Body of pancreas (tissue), 4 donors: Measurements from ENCODE around the gene IL20. TPM values are rescaled to one million over a fixed set of nuclear protein-coding genes. Genes with fewer than 3 reads are reported as not detected.

Experiments
- ATAC-seq: fragments of 150-250 bp; one replicate; pipeline ENCODE4 v1.9.1; 2016
- DNase-seq, 4 donors: peaks; one replicate each; pipeline ENCODE4 v3.0.0-alpha.2; 2019
- H3K27ac ChIP-seq, 4 donors: fragments of 200-600 bp; sonication (generic); 1 replicate in 3 of 4; 2 replicates in 1 of 4; pipeline versions ENCODE4 v1.5.1 to v1.6.1; 2016 to 2019; ENCODE audit warnings: mild to moderate bottlenecking in 1 of 4, mixed read lengths in 1 of 4, moderate library complexity in 1 of 4
- H3K27me3 ChIP-seq, 2 donors: fragments of 200-600 bp; sonication (generic); one replicate each; pipeline ENCODE4 v1.6.0; 2016; ENCODE audit warnings: mild to moderate bottlenecking in 1 of 2
- H3K36me3 ChIP-seq, 2 donors: fragments of 200-600 bp; sonication (generic); replicated peaks in 1 of 2; 2 replicates each; pipeline ENCODE4 v1.5.1; 2016; ENCODE audit warnings: low read depth in 2 of 2; ENCODE audit not compliant: insufficient read depth in 1 of 2
- H3K4me1 ChIP-seq: fragments of 200-600 bp; sonication (generic); one replicate; pipeline ENCODE4 v1.6.0; 2016
- H3K4me3 ChIP-seq, 2 donors: fragments of 200-600 bp; sonication (generic); 1 replicate in 1 of 2; 2 replicates in 1 of 2; pipeline ENCODE4 v1.5.1; 2016 to 2019
- H3K9me3 ChIP-seq, 3 donors: fragments of 200-600 bp; sonication (generic); 1 replicate in 2 of 3; 2 replicates in 1 of 3; pipeline ENCODE4 v1.5.1; 2016
- CTCF ChIP-seq, 7 experiments: fragments of 450-650 bp in 4 of 7; fragments of 200-600 bp in 3 of 7; sonication (generic) in 3 of 7; IDR thresholded peaks; one replicate each; pipeline ENCODE4 v1.5.1; 2016 to 2019; ENCODE audit warnings: antibody characterized with exemption in 7 of 7
- POLR2A ChIP-seq, 3 donors: fragments of 450-650 bp; IDR thresholded peaks; one replicate each; pipeline ENCODE4 v1.6.1; 2016; ENCODE audit warnings: antibody characterized with exemption in 3 of 3, mild to moderate bottlenecking in 2 of 3
- WGBS, 2 donors: methylation state at CpG; one replicate each; pipeline ENCODE4 v1.1.5; 2017; 5-methylcytosine and 5-hydroxymethylcytosine counted together
- intact Hi-C: fragments of 100-400 bp; cut with DNase I; formaldehyde crosslinking; loops from one replicate; pipeline ENCODE4 v1.15.1; 2023
- total RNA-seq, 2 donors: library from RNA; depleted of rRNA; stranded (reverse); fragments of >200 nt; gene quantifications; one replicate each; pipeline ENCODE4 v1.1.0, GENCODE V29; 2016

Gene IL20
- total RNA-seq, 2 donors from 2014 or later: not detected

- intact Hi-C loops: no loop called here
- no peak for DNase-seq
- no peaks in the 10 kb centered on the region for H3K27me3 ChIP-seq
- no peak for ATAC-seq
- no peaks in the 10 kb centered on the region for H3K36me3 ChIP-seq
- peaks cover 0 to 6% (median 0%) of the 10 kb centered on the region in 3 donors for H3K9me3 ChIP-seq
- no peaks in the 10 kb centered on the region for H3K4me1 ChIP-seq
- TF ChIP-seq CTCF (IDR thresholded peaks at IDR 0.05) (no peak), POLR2A (IDR thresholded peaks at IDR 0.05) (no peak)
- 65 to 77% methylated on average over 3 of the region's 3 CpGs for WGBS, 2 donors
- no peak overlapping the region for H3K27ac ChIP-seq
- no peak overlapping the region for H3K4me3 ChIP-seq
Observed at GRCh38 chr1:206880314-206880713, 14.9 kb downstream of the IL20 start.

- Histone ChIP-seq H3K27ac (no peak overlapping the region), H3K27me3 (no peaks in the 10 kb centered on the region), H3K4me3 (no peak overlapping the region), H3K9me3 (peaks cover 0 to 6% (median 0%) of the 10 kb centered on the region in 3 donors), H3K36me3 (no peaks in the 10 kb centered on the region), H3K4me1 (no peaks in the 10 kb centered on the region)
- WGBS, 2 donors: 59 to 70% methylated on average over 3 of the region's 3 CpGs
- intact Hi-C loops: no loop called here
- TF ChIP-seq CTCF (IDR thresholded peaks at IDR 0.05) (no peak), POLR2A (IDR thresholded peaks at IDR 0.05) (no peak)
- DNase-seq (no peak), ATAC-seq (no peak)
Observed at GRCh38 chr1:206882555-206882954, 17.1 kb downstream of the IL20 start.

- Histone ChIP-seq H3K36me3 (no peaks in the 10 kb centered on the region), H3K4me3 (no peak overlapping the region), H3K27me3 (no peaks in the 10 kb centered on the region), H3K9me3 (peaks cover 0 to 5% (median 0%) of the 10 kb centered on the region in 3 donors), H3K27ac (no peak overlapping the region), H3K4me1 (no peaks in the 10 kb centered on the region)
- 84 to 98% methylated on average over 1 of the region's 1 CpG for WGBS, 2 donors
- intact Hi-C loops: no loop called here
- TF ChIP-seq POLR2A (IDR thresholded peaks at IDR 0.05) (no peak), CTCF (IDR thresholded peaks at IDR 0.05) (no peak)
- ATAC-seq (no peak), DNase-seq (no peak)
Observed at GRCh38 chr1:206883160-206883559, 17.7 kb downstream of the IL20 start.

GRCh38 chr1:206883876-206884275 is 18.5 kb downstream of the IL20 start:
- Histone ChIP-seq H3K27me3 (no peaks in the 10 kb centered on the region), H3K4me3 (no peak overlapping the region), H3K27ac (no peak overlapping the region), H3K4me1 (no peaks in the 10 kb centered on the region), H3K9me3 (no peaks in the 10 kb centered on the region), H3K36me3 (no peaks in the 10 kb centered on the region)
- intact Hi-C loops: no loop called here
- DNase-seq (no peak), ATAC-seq (no peak)
- no peak for TF ChIP-seq POLR2A (IDR thresholded peaks at IDR 0.05)
- 80 to 81% methylated on average over 2 of the region's 2 CpGs for WGBS, 2 donors

GRCh38 chr1:206885341-206886060 is 20.1 kb downstream of the IL20 start:
- Histone ChIP-seq H3K27ac (no peak overlapping the region), H3K9me3 (no peaks in the 10 kb centered on the region), H3K27me3 (no peaks in the 10 kb centered on the region), H3K4me3 (no peak overlapping the region), H3K4me1 (peaks cover 8% of the 10 kb centered on the region), H3K36me3 (no peaks in the 10 kb centered on the region)
- WGBS, 2 donors: 66 to 81% methylated on average over 3 of the region's 3 CpGs
- DNase-seq (no peak), ATAC-seq (no peak)
- intact Hi-C loops: no loop called here
- no peak for TF ChIP-seq CTCF (IDR thresholded peaks at IDR 0.05)
- no peak for TF ChIP-seq POLR2A (IDR thresholded peaks at IDR 0.05)
